BJ (cell line): ENCODE measurements around the gene ADAM22. TPM values are rescaled to one million over a fixed set of nuclear protein-coding genes. Genes with fewer than 3 reads are reported as not detected.

Source experiments
- CTCF ChIA-PET: fragments of 350-600 bp; formaldehyde crosslinking; extraction: SDS; loops from one replicate; lab custom pipeline; 2021; ENCODE audit warnings: antibody characterized with exemption, inconsistent platforms; lab: Yijun Ruan, JAX
- POLR2A ChIA-PET: fragments of 300-600 bp; sonication (Branson Sonifier 250); formaldehyde crosslinking; extraction: SDS; loops from one replicate; lab custom pipeline; 2021; ENCODE audit warnings: antibody characterized with exemption; lab: Charles Lee
- DNase-seq: peaks from one replicate; pipeline ENCODE4 v3.0.0-alpha.2; 2011; ENCODE audit warnings: low read depth
- H3K27me3 ChIP-seq: 2 replicates; pipeline ENCODE4 v1.6.0; 2011; ENCODE audit warnings: low read length; ENCODE audit not compliant: control insufficient read depth, insufficient read depth
- H3K36me3 ChIP-seq: 2 replicates; pipeline ENCODE4 v1.5.1; 2011; ENCODE audit warnings: low read length; ENCODE audit not compliant: control insufficient read depth, insufficient read depth
- H3K4me3 ChIP-seq: 2 replicates; pipeline ENCODE4 v1.5.1; 2011; ENCODE audit warnings: low read depth, mild to moderate bottlenecking, control low read depth, low read length
- polyA plus RNA-seq: library from polyadenylated mRNA; depleted of rRNA; stranded (reverse); fragments of >200 nt; gene quantifications from 2 replicates; pipeline ENCODE4 v1.2.3, GENCODE V29; 2011
- TF ChIP-seq, protein P1 (sequence below): IDR thresholded peaks from 2 replicates; pipeline ENCODE4 v1.5.1; 2011; ENCODE audit warnings: low read depth, mild to moderate bottlenecking, control low read depth, inconsistent platforms, low read length, moderate library complexity; ENCODE audit not compliant: insufficient read depth

The ADAM22 gene
- polyA plus RNA-seq, 1 experiment = 0.04 TPM

DNA sequence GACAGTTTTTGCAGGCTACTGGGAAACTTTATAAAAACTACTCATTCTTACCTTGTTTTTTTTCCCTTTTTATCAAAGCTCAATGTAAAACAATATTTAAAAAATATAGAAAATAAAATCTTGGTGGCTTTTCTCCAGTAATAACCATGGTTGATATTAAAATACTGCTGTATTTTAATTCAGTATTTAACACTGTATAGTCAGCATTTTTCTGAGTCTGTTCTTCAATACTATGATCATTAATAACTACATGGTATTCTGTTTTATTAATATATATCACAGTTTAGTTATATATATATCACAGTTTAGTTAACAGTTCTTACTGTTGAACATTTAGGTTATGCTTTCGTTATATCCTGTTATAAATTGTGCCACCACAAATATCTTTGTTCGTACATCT is 207.4 kb downstream of the ADAM22 start:
- CTCF ChIA-PET = no interaction called here
- POLR2A ChIA-PET = no interaction called here
- no peak for DNase-seq
- H3K4me3 ChIP-seq = no peak overlapping the region
- no peaks in the 10 kb centered on the region for H3K36me3 ChIP-seq
- H3K27me3 ChIP-seq = no peaks in the 10 kb centered on the region
- TF ChIP-seq, protein P1, sequence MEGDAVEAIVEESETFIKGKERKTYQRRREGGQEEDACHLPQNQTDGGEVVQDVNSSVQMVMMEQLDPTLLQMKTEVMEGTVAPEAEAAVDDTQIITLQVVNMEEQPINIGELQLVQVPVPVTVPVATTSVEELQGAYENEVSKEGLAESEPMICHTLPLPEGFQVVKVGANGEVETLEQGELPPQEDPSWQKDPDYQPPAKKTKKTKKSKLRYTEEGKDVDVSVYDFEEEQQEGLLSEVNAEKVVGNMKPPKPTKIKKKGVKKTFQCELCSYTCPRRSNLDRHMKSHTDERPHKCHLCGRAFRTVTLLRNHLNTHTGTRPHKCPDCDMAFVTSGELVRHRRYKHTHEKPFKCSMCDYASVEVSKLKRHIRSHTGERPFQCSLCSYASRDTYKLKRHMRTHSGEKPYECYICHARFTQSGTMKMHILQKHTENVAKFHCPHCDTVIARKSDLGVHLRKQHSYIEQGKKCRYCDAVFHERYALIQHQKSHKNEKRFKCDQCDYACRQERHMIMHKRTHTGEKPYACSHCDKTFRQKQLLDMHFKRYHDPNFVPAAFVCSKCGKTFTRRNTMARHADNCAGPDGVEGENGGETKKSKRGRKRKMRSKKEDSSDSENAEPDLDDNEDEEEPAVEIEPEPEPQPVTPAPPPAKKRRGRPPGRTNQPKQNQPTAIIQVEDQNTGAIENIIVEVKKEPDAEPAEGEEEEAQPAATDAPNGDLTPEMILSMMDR = no peak

DNA sequence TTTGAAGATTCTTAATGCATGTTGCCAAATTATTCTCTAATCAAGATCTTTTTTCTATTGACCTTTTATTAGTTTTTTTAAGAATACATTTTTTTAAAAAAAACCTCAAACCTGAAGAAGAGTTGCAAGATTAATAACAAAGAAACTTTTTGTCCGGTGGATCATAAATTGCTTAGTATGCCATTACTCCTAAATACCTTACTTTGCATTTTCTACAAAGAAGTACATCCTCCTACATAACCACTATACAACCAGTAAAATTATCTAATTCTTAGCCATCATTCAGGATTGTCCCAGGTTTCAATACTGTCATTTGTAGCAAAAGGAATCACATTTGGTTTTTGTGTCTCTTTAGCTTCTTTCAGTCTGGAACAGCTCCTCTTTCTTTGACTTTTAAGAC is 207.9 kb downstream of the ADAM22 start:
- TF ChIP-seq, protein P1 = no peak
- DNase-seq = no peak
- CTCF ChIA-PET = no interaction called here
- H3K36me3 ChIP-seq = no peaks in the 10 kb centered on the region
- H3K4me3 ChIP-seq = no peak overlapping the region
- POLR2A ChIA-PET = no interaction called here
- H3K27me3 ChIP-seq = no peaks in the 10 kb centered on the region

DNA sequence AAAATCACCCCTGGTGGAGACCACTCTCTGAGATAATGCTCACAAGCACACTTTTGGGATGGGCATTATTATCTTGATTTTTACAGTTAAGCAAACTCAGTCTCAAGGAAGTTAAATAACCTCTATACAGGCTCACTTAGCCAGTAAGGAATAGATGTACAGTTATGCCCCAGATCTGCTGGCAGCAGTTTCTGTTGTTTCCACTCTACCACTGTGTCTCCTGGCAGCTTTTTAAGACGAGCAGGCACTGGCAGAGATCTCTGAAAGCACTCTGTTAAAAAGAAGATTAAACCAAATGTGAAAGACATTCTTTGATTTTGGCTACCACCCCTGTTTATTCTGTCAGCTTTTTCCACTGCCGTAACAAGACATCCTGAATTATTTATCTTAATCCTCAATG is 212.6 kb downstream of the ADAM22 start:
- ChIA-PET CTCF (no interaction called here), POLR2A (no interaction called here)
- Histone ChIP-seq H3K27me3 (no peaks in the 10 kb centered on the region), H3K4me3 (no peak overlapping the region), H3K36me3 (no peaks in the 10 kb centered on the region)
- no peak for DNase-seq
- TF ChIP-seq, protein P1 = no peak

DNA sequence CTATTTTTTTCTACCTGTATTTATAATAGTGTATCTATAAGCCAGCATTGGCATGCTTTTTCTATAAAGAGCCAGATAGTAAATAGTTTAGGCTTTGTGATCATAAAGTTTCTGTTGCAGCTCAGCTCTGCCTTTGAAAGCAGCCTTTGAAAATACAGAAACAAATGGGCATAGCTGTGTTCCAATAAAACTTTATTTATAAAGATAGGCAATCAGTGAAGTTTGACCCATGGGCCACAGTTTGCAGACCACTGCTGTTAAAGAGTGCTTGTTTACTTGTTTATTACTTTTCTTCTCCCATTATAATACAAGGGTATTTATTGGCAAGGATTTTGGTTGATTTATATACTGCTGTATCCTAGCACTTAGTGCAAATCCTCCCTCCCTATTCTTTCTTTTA is 213.3 kb downstream of the ADAM22 start:
- no peak for DNase-seq
- no peaks in the 10 kb centered on the region for H3K36me3 ChIP-seq
- TF ChIP-seq, protein P1 = no peak
- POLR2A ChIA-PET = no interaction called here
- no peaks in the 10 kb centered on the region for H3K27me3 ChIP-seq
- CTCF ChIA-PET = no interaction called here
- H3K4me3 ChIP-seq = no peak overlapping the region

DNA sequence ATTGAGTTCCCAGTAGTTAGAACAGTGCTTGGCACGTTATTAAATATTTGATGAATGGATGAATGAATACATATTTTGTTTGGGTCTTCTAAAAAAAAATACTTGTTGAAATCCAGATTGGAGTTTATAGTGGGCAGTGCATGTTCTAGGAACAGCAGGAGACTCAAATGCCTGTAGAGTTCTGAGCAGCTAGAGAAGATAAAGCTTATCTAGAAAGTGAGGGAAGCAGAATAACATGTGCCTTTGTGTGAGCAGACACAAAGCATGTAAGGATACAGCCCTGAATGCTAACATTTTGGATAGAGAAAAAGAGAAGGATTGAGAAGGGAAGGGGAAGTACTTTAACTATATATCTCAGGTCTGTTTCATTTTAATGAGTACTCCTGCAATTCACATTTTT is 213.9 kb downstream of the ADAM22 start:
- no peak for DNase-seq
- TF ChIP-seq, protein P1 = no peak
- ChIA-PET POLR2A (no interaction called here), CTCF (no interaction called here)
- no peak overlapping the region for H3K4me3 ChIP-seq
- no peaks in the 10 kb centered on the region for H3K36me3 ChIP-seq
- no peaks in the 10 kb centered on the region for H3K27me3 ChIP-seq
